ENCODE data around the gene MED27.

- no peak for TF ChIP-seq CTCF (IDR thresholded peaks at IDR 0.05; ENCODE audit: low read depth, low read length)
- TF ChIP-seq, protein P1, sequence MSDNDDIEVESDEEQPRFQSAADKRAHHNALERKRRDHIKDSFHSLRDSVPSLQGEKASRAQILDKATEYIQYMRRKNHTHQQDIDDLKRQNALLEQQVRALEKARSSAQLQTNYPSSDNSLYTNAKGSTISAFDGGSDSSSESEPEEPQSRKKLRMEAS (IDR thresholded peaks at IDR 0.05; ENCODE audit: low read depth, low read length), result no peak
- no peak for TF ChIP-seq POLR2A (IDR thresholded peaks at IDR 0.05; ENCODE audit: extremely low read depth, insufficient read length)
Observed at GRCh38 chr9:132046456-132046855, 33.2 kb downstream of the MED27 start.
